K562 (cell line): ENCODE data around the gene HSD17B3. TPM values are rescaled to one million over a fixed set of nuclear protein-coding genes. Genes with fewer than 3 reads are reported as not detected.

Experiments used
- CBFB ChIP-seq: sonication (generic); formaldehyde crosslinking; IDR thresholded peaks from 2 replicates; pipeline ENCODE4 v1.4.0; 2020; ENCODE audit warnings: mild to moderate bottlenecking, missing genetic modification reagents
- DPF2 ChIP-seq: fragments of 450-650 bp; IDR thresholded peaks from 2 replicates; pipeline ENCODE4 v1.6.1; 2016
- ETV6 ChIP-seq, 3 experiments: fragments of 150-350 bp in 1 of 3; sonication (generic) in 1 of 3; formaldehyde crosslinking in 1 of 3; IDR thresholded peaks; 2 replicates each; pipeline versions ENCODE4 v1.6.1 to v1.8.0; 2014 to 2022; ENCODE audit warnings: borderline replicate concordance in 2 of 3, low read depth in 2 of 3, antibody characterized with exemption in 1 of 3, low read length in 1 of 3, mild to moderate bottlenecking in 1 of 3, missing genetic modification reagents in 1 of 3
- FOS ChIP-seq: IDR thresholded peaks from 3 replicates; pipeline ENCODE4 v1.6.1; 2011; ENCODE audit not compliant: insufficient read length; ENCODE audit errors: extremely low read depth
- GTF2A2 ChIP-seq: IDR thresholded peaks from 2 replicates; pipeline ENCODE4 v1.6.1; 2016; ENCODE audit warnings: mild to moderate bottlenecking, missing genetic modification characterization, missing compliant biosample characterization
- HDAC8 ChIP-seq: fragments of 450-650 bp; IDR thresholded peaks from 2 replicates; pipeline ENCODE4 v1.6.1; 2016; ENCODE audit warnings: mild to moderate bottlenecking, missing genetic modification characterization, moderate library complexity, missing compliant biosample characterization
- HIVEP1 ChIP-seq: fragments of 250-450 bp; sonication (Bioruptor Pico); IDR thresholded peaks from 2 replicates; pipeline ENCODE4 v1.4.0; 2020; ENCODE audit warnings: mild to moderate bottlenecking
- KLF13 ChIP-seq: fragments of 450-650 bp; IDR thresholded peaks from 2 replicates; pipeline ENCODE4 v1.6.1; 2016; ENCODE audit warnings: missing genetic modification characterization, low read depth, mild to moderate bottlenecking, missing compliant biosample characterization, moderate library complexity, borderline replicate concordance
- L3MBTL2 ChIP-seq: fragments of 450-650 bp; IDR thresholded peaks from 2 replicates; pipeline ENCODE4 v1.6.1; 2016; ENCODE audit warnings: mild to moderate bottlenecking, moderate library complexity
- STAT5B ChIP-seq: fragments of 250-450 bp; sonication (Bioruptor Pico); IDR thresholded peaks from 2 replicates; pipeline ENCODE4 v1.8.0; 2021; ENCODE audit warnings: mild to moderate bottlenecking, inconsistent platforms
- XRCC5 ChIP-seq: fragments of 200-400 bp; formaldehyde crosslinking; IDR thresholded peaks from 2 replicates; pipeline ENCODE4 v1.6.1; 2017; ENCODE audit warnings: low read depth, mild to moderate bottlenecking, low read length
- ZFP30 ChIP-seq: fragments of 250-450 bp; sonication (Bioruptor Pico); IDR thresholded peaks from 2 replicates; pipeline ENCODE4 v1.8.0; 2022; ENCODE audit warnings: moderate library complexity, mild to moderate bottlenecking, inconsistent platforms, borderline replicate concordance
- ZNF165 ChIP-seq: fragments of 250-450 bp; sonication (Bioruptor Pico); IDR thresholded peaks from 2 replicates; pipeline ENCODE4 v1.4.0; 2020; ENCODE audit warnings: borderline replicate concordance
- ZNF24 ChIP-seq: fragments of 450-650 bp; IDR thresholded peaks from 2 replicates; pipeline ENCODE4 v1.6.1; 2016
- ZNF384 ChIP-seq: IDR thresholded peaks from 2 replicates; pipeline ENCODE4 v1.6.1; 2012; ENCODE audit warnings: low read depth, low read length, improper control_type of control experiment
- ZNF586 ChIP-seq: fragments of 450-650 bp; formaldehyde crosslinking; conservative IDR thresholded peaks from 2 replicates; pipeline ENCODE4 v1.4.0; 2020; ENCODE audit warnings: mild to moderate bottlenecking, moderate library complexity
- ZNF77 ChIP-seq: fragments of 250-450 bp; sonication (Bioruptor Pico); IDR thresholded peaks from 2 replicates; pipeline ENCODE4 v1.5.0; 2020
- ZNF780A ChIP-seq: fragments of 250-450 bp; sonication (Bioruptor Pico); IDR thresholded peaks from 2 replicates; pipeline ENCODE4 v1.5.0; 2021; ENCODE audit warnings: mild to moderate bottlenecking
- ZNF785 ChIP-seq: fragments of 250-450 bp; sonication (Bioruptor Pico); IDR thresholded peaks from 2 replicates; pipeline ENCODE4 v1.4.0; 2020; ENCODE audit warnings: mild to moderate bottlenecking
- polyA plus RNA-seq, 8 experiments: library from polyadenylated mRNA; depleted of rRNA in 4 of 8; stranded (reverse) in 5 of 8; unstranded in 3 of 8; fragments of >200 nt; fragmentation: Nextera tagmentation in 2 of 8; fragmentation: Illumina TruSeq in 1 of 8; extraction: Ambion mirVana in 2 of 8; extraction: Trizol in 1 of 8; gene quantifications; 2 replicates each; pipeline versions ENCODE4 v1.2.1 to v1.2.3, GENCODE V29; 2011 to 2014; ENCODE audit warnings: inconsistent platforms in 1 of 8, missing spikeins in 1 of 8
- total RNA-seq, 7 experiments: library from RNA; depleted of rRNA in 6 of 7; stranded (reverse); fragments of >200 nt in 6 of 7; fragmentation: Illumina TruSeq in 2 of 7; extraction: Trizol in 2 of 7; gene quantifications; 2 replicates each; pipeline versions ENCODE4 v1.2.1 to v1.2.3, GENCODE V29; 2011 to 2021; ENCODE audit warnings: low replicate concordance in 1 of 7
- TF ChIP-seq, protein P1 (sequence below): fragments of 250-450 bp; sonication (Bioruptor Pico); IDR thresholded peaks from 2 replicates; pipeline ENCODE4 v1.5.0; 2022; ENCODE audit warnings: mild to moderate bottlenecking
- TF ChIP-seq, protein P2 (sequence below): fragments of 450-650 bp; IDR thresholded peaks from 2 replicates; pipeline ENCODE4 v1.6.1; 2016; ENCODE audit warnings: antibody characterized with exemption
- TF ChIP-seq, protein P3 (sequence below): fragments of 450-650 bp; IDR thresholded peaks from 2 replicates; pipeline ENCODE4 v1.6.1; 2017; ENCODE audit warnings: antibody characterized with exemption

Gene HSD17B3
- total and polyA plus RNA-seq, 9 of the 15 experiments (the other 6 are each of a cell fraction or from before 2014, with no cell fraction given), result not detected

DNA sequence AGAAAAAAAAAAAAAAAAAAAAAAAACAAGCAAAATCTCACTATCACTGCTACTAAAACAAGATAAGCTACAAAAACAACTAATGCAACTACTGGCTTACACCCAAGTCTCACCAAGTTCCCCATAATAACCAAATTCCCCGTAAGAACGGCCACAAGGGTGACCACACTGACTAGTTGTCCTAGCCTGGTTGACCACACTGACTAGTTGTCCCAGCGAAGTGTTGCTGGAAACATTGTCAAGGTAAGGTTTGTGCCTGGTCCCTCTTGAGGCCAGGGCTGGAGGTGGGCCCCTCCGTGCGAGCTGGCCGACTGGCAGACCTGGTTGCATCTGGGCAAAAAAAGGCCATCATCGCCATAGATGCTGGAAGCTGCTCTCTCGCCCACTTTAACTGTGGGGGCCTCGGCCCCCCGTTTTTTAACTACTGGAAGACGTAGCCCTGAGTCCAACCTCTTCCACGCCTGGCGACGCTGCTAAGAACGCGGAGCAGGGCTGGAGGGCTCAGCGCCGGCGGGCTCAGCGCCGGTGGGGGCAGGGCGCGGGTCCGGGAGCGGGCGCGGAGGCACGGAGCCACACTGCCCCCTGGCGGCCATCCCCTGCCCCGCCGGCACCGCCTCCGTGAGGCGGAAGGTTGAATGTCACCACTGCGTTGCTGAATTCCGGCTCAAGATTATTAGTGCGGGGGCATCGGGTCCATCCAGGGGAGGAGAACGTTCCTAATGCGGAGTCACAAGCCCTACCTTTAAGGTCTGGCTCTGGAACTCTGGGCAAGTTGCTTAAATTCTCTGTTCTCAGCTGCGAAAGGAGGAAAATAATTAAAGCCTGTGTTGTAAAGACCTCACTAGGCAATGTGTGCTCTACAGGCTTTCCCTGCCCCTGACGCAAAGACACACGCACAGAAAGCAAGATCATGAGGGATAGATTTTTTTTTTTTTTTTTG, 84.0 kb downstream of the HSD17B3 start (continued):
- no peak for TF ChIP-seq ZNF586
- TF ChIP-seq HIVEP1 (CRISPR knock-in tag), result no peak
- no peak for TF ChIP-seq FOS
- TF ChIP-seq, protein P1, sequence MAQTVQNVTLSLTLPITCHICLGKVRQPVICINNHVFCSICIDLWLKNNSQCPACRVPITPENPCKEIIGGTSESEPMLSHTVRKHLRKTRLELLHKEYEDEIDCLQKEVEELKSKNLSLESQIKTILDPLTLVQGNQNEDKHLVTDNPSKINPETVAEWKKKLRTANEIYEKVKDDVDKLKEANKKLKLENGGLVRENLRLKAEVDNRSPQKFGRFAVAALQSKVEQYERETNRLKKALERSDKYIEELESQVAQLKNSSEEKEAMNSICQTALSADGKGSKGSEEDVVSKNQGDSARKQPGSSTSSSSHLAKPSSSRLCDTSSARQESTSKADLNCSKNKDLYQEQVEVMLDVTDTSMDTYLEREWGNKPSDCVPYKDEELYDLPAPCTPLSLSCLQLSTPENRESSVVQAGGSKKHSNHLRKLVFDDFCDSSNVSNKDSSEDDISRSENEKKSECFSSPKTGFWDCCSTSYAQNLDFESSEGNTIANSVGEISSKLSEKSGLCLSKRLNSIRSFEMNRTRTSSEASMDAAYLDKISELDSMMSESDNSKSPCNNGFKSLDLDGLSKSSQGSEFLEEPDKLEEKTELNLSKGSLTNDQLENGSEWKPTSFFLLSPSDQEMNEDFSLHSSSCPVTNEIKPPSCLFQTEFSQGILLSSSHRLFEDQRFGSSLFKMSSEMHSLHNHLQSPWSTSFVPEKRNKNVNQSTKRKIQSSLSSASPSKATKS (CRISPR knock-in tag), result no peak
- TF ChIP-seq, protein P2, sequence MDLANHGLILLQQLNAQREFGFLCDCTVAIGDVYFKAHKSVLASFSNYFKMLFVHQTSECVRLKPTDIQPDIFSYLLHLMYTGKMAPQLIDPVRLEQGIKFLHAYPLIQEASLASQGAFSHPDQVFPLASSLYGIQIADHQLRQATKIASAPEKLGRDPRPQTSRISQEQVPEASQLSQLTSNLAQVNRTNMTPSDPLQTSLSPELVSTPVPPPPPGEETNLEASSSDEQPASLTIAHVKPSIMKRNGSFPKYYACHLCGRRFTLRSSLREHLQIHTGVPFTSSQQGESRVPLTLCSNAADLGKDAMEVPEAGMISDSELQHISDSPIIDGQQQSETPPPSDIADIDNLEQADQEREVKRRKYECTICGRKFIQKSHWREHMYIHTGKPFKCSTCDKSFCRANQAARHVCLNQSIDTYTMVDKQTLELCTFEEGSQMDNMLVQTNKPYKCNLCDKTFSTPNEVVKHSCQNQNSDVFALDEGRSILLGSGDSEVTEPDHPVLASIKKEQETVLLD, result no peak
- no peak for TF ChIP-seq KLF13 (tag)
- TF ChIP-seq DPF2, result no peak
- no peak for TF ChIP-seq STAT5B (CRISPR knock-in tag)
- TF ChIP-seq ETV6 (IDR thresholded peaks at IDR 0.05; ENCODE audit: borderline replicate concordance in 1 of 2, low read depth in 2 of 2, low read length in 1 of 2), result no peak
- TF ChIP-seq ETV6 (CRISPR knock-in tag; IDR thresholded peaks at IDR 0.05; ENCODE audit: borderline replicate concordance), result no peak
- TF ChIP-seq L3MBTL2, result 0 out of 2 replicates have a peak, but pooled peaks have one; percentile 12
- TF ChIP-seq, protein P3, sequence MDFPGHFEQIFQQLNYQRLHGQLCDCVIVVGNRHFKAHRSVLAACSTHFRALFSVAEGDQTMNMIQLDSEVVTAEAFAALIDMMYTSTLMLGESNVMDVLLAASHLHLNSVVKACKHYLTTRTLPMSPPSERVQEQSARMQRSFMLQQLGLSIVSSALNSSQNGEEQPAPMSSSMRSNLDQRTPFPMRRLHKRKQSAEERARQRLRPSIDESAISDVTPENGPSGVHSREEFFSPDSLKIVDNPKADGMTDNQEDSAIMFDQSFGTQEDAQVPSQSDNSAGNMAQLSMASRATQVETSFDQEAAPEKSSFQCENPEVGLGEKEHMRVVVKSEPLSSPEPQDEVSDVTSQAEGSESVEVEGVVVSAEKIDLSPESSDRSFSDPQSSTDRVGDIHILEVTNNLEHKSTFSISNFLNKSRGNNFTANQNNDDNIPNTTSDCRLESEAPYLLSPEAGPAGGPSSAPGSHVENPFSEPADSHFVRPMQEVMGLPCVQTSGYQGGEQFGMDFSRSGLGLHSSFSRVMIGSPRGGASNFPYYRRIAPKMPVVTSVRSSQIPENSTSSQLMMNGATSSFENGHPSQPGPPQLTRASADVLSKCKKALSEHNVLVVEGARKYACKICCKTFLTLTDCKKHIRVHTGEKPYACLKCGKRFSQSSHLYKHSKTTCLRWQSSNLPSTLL, result no peak
- no peak for TF ChIP-seq ZNF77 (CRISPR knock-in tag)
- TF ChIP-seq ZNF165 (CRISPR knock-in tag), result no peak
- no peak for TF ChIP-seq GTF2A2
- TF ChIP-seq ZNF785 (CRISPR knock-in tag), result no peak
- TF ChIP-seq ZNF780A (CRISPR knock-in tag), result no peak
- no peak for TF ChIP-seq ZFP30 (CRISPR knock-in tag)
- TF ChIP-seq ZNF24, result no peak
- TF ChIP-seq ZNF384, result peak; percentile 8; the same call in 1 of the 2 replicates
- TF ChIP-seq HDAC8 (tag), result no peak
- TF ChIP-seq CBFB, result no peak
- TF ChIP-seq XRCC5, result no peak
